HepG2 (cell line): ENCODE measurements around the gene TRAIP. TPM values are rescaled to one million over a fixed set of nuclear protein-coding genes. Genes with fewer than 3 reads are reported as not detected.

Experiments used
- AGO1 ChIP-seq: fragments of 200-400 bp; formaldehyde crosslinking; IDR thresholded peaks from 2 replicates; pipeline ENCODE4 v1.6.1; 2017; ENCODE audit warnings: mild to moderate bottlenecking, low read depth, low read length, moderate library complexity; ENCODE audit not compliant: poor library complexity, severe bottlenecking
- GATAD2A ChIP-seq: IDR thresholded peaks from 2 replicates; pipeline ENCODE4 v1.6.1; 2016
- GLI4 ChIP-seq: sonication (generic); formaldehyde crosslinking; IDR thresholded peaks from 2 replicates; pipeline ENCODE4 v1.5.1; 2020; ENCODE audit warnings: missing genetic modification reagents, mild to moderate bottlenecking, moderate library complexity, borderline replicate concordance
- NFRKB ChIP-seq: fragments of 450-650 bp; IDR thresholded peaks from 2 replicates; pipeline ENCODE4 v1.6.1; 2017
- ZNF121 ChIP-seq: sonication (generic); formaldehyde crosslinking; IDR thresholded peaks from 2 replicates; pipeline ENCODE4 v1.5.0; 2020; ENCODE audit warnings: mild to moderate bottlenecking, missing genetic modification reagents
- ZNF160 ChIP-seq: sonication (generic); formaldehyde crosslinking; IDR thresholded peaks from 2 replicates; pipeline ENCODE4 v1.8.0; 2022; ENCODE audit warnings: mild to moderate bottlenecking, inconsistent platforms, missing genetic modification reagents
- ZNF562 ChIP-seq: sonication (generic); formaldehyde crosslinking; IDR thresholded peaks from 2 replicates; pipeline ENCODE4 v1.8.0; 2022; ENCODE audit warnings: missing genetic modification reagents, borderline replicate concordance
- polyA plus RNA-seq, 8 experiments: library from polyadenylated mRNA; depleted of rRNA in 3 of 8; stranded (reverse) in 7 of 8; unstranded in 1 of 8; fragments of >200 nt; fragmentation: Illumina TruSeq in 4 of 8; extraction: Trizol in 4 of 8; gene quantifications; 2 replicates each; pipeline versions ENCODE4 v1.2.1 to v1.2.3, GENCODE V29; 2011 to 2016; ENCODE audit warnings: low read depth in 4 of 8, missing spikeins in 1 of 8, mixed read lengths in 1 of 8; ENCODE audit not compliant: insufficient read depth in 1 of 8
- total RNA-seq, 5 experiments: library from RNA; depleted of rRNA; stranded (reverse); fragments of >200 nt; fragmentation: Illumina TruSeq; extraction: Trizol; gene quantifications; 2 replicates each; pipeline ENCODE4 v1.2.3, GENCODE V29; 2016; ENCODE audit warnings: low read depth in 1 of 5
- TF ChIP-seq, protein P1 (sequence below): sonication (generic); formaldehyde crosslinking; IDR thresholded peaks from 2 replicates; pipeline ENCODE4 v1.8.0; 2022; ENCODE audit warnings: missing genetic modification reagents, mild to moderate bottlenecking, inconsistent platforms, borderline replicate concordance
- TF ChIP-seq, protein P2 (sequence below): sonication (generic); formaldehyde crosslinking; IDR thresholded peaks from 2 replicates; pipeline ENCODE4 v1.5.1; 2020; ENCODE audit warnings: mild to moderate bottlenecking, missing genetic modification reagents
- TF ChIP-seq, protein P3 (sequence below): sonication (generic); formaldehyde crosslinking; IDR thresholded peaks from one replicate; pipeline ENCODE4 v1.5.1; 2020; ENCODE audit warnings: mild to moderate bottlenecking, missing genetic modification reagents; ENCODE audit errors: not compliant biosample characterization
- TF ChIP-seq, protein P4 (sequence below): sonication (generic); formaldehyde crosslinking; IDR thresholded peaks from 2 replicates; pipeline ENCODE4 v1.8.1; 2022; ENCODE audit warnings: low read depth, mild to moderate bottlenecking, missing genetic modification reagents

Gene TRAIP
- total and polyA plus RNA-seq, 2 of the 13 experiments (the other 11 are each of a cell fraction or from before 2014, with no cell fraction given), result 13.9 to 23.9 TPM

DNA sequence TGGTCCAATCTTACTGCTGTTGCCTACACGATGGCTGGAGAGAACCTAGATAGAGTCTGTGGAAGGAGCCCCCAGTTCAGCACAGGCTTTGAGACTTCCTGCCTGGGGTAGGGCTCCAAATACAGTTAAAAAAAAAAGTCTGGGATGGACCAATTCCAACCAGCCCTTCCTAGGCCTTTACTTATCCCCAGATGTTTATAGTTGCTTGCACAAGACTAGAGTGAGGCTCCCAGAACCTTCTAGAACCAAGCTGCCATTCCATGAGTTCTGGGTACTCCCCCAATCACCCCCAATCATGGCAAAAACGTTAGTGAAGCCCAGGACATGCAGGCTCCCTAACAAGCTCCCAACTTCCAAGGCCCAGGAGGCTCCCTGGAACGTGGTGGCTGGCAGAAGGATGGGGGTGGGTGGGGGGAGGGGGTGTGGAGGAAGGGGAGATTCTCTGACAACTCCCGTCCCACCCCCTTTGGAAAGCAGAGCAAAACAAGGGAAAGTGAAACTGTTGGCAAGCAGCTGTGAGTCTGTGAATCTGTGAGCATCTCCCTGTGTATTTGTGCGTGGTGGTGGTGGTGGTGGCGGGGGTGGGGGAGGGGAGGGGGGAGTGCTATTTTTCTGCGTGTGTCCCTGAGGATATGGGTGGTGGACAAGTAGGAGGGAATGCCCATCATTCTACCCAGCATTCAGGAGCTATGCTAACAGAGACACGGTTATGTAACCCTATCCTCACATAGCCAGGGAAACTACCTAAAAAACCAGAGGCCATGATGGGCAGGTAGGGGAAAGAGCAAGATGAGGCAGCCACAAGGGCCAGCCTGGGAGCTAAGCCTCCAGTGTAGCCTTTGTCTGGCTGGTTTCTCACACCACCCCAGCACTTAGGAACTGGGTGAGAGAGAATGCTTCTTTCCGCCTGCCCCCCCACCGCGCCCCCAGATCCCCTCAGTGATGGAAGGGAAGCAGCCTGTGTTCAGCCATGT lies 45.3 kb upstream of the TRAIP start (continued):
- TF ChIP-seq, protein P1, sequence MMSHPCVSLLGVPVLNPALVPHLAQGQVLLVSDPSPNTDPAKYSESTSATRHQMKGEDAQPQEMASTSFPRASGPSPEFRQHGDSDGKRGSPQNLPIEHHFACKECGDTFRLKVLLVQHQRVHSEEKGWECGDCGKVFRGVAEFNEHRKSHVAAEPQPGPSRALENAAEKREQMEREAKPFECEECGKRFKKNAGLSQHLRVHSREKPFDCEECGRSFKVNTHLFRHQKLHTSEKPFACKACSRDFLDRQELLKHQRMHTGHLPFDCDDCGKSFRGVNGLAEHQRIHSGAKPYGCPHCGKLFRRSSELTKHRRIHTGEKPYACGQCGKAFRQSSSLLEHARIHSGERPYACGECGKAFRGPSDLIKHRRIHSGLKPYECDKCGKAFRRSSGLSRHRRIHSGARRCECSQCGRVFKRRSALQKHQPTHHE, result no peak
- TF ChIP-seq, protein P2, sequence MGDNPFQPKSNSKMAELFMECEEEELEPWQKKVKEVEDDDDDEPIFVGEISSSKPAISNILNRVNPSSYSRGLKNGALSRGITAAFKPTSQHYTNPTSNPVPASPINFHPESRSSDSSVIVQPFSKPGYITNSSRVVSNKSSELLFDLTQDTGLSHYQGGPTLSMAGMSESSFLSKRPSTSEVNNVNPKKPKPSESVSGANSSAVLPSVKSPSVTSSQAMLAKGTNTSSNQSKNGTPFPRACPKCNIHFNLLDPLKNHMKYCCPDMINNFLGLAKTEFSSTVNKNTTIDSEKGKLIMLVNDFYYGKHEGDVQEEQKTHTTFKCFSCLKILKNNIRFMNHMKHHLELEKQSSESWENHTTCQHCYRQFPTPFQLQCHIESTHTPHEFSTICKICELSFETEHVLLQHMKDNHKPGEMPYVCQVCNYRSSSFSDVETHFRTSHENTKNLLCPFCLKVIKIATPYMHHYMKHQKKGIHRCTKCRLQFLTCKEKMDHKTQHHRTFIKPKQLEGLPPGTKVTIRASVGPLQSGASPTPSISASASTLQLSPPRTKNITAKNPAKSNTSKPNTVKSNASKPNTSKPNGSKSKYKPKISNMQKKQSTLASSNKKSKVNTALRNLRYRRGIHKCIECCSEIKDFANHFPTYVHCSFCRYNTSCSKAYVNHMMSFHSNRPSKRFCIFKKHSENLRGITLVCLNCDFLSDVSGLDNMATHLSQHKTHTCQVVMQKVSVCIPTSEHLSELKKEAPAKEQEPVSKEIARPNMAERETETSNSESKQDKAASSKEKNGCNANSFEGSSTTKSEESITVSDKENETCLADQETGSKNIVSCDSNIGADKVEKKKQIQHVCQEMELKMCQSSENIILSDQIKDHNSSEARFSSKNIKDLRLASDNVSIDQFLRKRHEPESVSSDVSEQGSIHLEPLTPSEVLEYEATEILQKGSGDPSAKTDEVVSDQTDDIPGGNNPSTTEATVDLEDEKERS (CRISPR knock-in tag), result no peak
- no peak for TF ChIP-seq ZNF121 (CRISPR knock-in tag)
- TF ChIP-seq GLI4, result no peak
- TF ChIP-seq ZNF562 (CRISPR knock-in tag), result no peak
- TF ChIP-seq, protein P3, sequence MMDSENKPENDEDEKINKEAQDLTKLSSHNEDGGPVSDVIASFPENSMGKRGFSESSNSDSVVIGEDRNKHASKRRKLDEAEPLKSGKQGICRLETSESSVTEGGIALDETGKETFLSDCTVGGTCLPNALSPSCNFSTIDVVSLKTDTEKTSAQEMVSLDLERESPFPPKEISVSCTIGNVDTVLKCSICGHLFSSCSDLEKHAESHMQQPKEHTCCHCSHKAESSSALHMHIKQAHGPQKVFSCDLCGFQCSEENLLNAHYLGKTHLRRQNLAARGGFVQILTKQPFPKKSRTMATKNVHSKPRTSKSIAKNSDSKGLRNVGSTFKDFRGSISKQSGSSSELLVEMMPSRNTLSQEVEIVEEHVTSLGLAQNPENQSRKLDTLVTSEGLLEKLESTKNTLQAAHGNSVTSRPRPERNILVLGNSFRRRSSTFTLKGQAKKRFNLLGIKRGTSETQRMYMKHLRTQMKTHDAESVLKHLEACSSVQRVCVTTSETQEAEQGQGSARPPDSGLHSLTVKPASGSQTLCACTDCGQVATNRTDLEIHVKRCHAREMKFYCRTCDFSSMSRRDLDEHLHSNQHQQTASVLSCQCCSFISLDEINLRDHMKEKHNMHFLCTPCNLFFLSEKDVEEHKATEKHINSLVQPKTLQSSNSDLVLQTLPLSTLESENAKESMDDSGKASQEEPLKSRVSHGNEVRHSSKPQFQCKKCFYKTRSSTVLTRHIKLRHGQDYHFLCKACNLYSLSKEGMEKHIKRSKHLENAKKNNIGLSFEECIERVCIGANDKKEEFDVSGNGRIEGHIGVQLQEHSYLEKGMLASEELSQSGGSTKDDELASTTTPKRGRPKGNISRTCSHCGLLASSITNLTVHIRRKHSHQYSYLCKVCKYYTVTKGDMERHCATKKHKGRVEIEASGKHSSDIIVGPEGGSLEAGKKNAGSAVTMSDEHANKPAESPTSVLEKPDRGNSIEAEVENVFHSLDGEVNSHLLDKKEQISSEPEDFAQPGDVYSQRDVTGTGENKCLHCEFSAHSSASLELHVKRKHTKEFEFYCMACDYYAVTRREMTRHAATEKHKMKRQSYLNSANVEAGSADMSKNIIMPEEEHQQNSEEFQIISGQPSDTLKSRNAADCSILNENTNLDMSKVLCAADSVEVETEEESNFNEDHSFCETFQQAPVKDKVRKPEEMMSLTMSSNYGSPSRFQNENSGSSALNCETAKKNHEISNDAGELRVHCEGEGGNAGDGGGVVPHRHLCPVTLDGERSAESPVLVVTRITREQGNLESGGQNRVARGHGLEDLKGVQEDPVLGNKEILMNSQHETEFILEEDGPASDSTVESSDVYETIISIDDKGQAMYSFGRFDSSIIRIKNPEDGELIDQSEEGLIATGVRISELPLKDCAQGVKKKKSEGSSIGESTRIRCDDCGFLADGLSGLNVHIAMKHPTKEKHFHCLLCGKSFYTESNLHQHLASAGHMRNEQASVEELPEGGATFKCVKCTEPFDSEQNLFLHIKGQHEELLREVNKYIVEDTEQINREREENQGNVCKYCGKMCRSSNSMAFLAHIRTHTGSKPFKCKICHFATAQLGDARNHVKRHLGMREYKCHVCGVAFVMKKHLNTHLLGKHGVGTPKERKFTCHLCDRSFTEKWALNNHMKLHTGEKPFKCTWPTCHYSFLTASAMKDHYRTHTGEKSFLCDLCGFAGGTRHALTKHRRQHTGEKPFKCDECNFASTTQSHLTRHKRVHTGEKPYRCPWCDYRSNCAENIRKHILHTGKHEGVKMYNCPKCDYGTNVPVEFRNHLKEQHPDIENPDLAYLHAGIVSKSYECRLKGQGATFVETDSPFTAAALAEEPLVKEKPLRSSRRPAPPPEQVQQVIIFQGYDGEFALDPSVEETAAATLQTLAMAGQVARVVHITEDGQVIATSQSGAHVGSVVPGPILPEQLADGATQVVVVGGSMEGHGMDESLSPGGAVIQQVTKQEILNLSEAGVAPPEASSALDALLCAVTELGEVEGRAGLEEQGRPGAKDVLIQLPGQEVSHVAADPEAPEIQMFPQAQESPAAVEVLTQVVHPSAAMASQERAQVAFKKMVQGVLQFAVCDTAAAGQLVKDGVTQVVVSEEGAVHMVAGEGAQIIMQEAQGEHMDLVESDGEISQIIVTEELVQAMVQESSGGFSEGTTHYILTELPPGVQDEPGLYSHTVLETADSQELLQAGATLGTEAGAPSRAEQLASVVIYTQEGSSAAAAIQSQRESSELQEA, result no peak
- TF ChIP-seq, protein P4, sequence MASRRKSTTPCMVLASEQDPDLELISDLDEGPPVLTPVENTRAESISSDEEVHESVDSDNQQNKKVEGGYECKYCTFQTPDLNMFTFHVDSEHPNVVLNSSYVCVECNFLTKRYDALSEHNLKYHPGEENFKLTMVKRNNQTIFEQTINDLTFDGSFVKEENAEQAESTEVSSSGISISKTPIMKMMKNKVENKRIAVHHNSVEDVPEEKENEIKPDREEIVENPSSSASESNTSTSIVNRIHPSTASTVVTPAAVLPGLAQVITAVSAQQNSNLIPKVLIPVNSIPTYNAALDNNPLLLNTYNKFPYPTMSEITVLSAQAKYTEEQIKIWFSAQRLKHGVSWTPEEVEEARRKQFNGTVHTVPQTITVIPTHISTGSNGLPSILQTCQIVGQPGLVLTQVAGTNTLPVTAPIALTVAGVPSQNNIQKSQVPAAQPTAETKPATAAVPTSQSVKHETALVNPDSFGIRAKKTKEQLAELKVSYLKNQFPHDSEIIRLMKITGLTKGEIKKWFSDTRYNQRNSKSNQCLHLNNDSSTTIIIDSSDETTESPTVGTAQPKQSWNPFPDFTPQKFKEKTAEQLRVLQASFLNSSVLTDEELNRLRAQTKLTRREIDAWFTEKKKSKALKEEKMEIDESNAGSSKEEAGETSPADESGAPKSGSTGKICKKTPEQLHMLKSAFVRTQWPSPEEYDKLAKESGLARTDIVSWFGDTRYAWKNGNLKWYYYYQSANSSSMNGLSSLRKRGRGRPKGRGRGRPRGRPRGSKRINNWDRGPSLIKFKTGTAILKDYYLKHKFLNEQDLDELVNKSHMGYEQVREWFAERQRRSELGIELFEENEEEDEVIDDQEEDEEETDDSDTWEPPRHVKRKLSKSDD (CRISPR knock-in tag), result no peak
- TF ChIP-seq NFRKB, result no peak
- no peak for TF ChIP-seq GATAD2A (CRISPR knock-in tag)
- TF ChIP-seq ZNF160 (CRISPR knock-in tag), result no peak
- no peak for TF ChIP-seq AGO1
